Epithelial cell of esophagus (primary cell): ENCODE measurements around the gene STRA8.

ENCODE experiments used
- DNase-seq: peaks from one replicate; pipeline ENCODE4 v3.0.0; 2010; ENCODE audit warnings: low read depth
- H3K4me3 ChIP-seq: 2 replicates; pipeline ENCODE4 v1.5.1; 2011; ENCODE audit warnings: mild to moderate bottlenecking, low read length, control low read depth
- TF ChIP-seq, protein P1 (sequence below): IDR thresholded peaks from 2 replicates; pipeline ENCODE4 v1.5.1; 2011; ENCODE audit warnings: low read depth, mild to moderate bottlenecking, low read length, control low read depth, inconsistent platforms; ENCODE audit not compliant: insufficient read depth; ENCODE audit errors: missing control alignments

Gene STRA8

DNA sequence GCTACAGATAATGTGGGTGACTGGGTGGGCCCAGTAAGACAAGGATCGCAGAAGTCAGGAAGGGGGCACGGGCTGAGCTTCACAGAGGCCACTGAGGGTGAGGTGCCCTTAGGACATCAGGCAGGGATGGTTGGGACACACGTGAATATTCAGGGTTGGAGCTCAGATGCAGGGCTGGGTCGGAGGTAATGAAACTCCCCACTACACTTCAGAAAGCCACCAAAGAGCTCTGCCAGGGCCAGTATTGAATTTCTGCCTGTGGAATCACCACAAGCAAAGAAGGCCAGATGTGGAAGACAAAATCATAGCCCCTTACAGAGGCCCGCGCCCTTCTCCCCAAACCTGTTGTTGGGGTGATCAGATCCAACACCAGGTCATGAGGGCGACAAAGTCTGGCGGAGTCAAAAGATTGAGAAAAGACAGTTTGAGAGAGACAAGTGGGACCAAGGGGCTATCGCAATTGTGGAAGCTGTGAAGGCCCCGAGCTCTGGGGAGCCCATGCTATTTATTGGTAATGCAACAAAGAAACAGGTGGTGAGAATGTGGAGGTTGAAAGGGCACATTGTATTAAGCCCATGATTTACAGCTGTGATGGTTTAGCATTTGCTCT, 42.4 kb downstream of the STRA8 start:
- no peak for DNase-seq
- H3K4me3 ChIP-seq = no peak overlapping the region
- TF ChIP-seq, protein P1, sequence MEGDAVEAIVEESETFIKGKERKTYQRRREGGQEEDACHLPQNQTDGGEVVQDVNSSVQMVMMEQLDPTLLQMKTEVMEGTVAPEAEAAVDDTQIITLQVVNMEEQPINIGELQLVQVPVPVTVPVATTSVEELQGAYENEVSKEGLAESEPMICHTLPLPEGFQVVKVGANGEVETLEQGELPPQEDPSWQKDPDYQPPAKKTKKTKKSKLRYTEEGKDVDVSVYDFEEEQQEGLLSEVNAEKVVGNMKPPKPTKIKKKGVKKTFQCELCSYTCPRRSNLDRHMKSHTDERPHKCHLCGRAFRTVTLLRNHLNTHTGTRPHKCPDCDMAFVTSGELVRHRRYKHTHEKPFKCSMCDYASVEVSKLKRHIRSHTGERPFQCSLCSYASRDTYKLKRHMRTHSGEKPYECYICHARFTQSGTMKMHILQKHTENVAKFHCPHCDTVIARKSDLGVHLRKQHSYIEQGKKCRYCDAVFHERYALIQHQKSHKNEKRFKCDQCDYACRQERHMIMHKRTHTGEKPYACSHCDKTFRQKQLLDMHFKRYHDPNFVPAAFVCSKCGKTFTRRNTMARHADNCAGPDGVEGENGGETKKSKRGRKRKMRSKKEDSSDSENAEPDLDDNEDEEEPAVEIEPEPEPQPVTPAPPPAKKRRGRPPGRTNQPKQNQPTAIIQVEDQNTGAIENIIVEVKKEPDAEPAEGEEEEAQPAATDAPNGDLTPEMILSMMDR = no peak

DNA sequence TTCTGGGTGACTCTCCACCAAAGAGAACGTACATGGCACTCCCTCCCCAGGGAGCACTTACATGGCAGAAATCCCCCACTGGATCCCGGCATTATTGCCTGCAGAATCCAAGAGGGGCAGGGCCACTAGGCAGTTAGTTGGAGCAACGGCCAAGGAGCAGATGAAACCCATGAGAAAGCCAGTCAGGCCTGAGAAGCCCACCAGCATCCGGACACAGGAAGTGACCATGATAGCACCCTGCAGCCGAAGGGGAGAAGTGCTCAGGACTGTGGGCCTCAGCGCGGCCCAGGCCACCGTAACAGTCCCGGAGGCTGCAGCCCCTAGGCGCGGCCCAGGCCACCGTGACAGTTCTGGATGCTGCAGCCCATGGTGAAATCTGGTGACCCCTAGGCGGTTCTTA, 43.5 kb downstream of the STRA8 start:
- DNase-seq = no peak
- H3K4me3 ChIP-seq = no peak overlapping the region

DNA sequence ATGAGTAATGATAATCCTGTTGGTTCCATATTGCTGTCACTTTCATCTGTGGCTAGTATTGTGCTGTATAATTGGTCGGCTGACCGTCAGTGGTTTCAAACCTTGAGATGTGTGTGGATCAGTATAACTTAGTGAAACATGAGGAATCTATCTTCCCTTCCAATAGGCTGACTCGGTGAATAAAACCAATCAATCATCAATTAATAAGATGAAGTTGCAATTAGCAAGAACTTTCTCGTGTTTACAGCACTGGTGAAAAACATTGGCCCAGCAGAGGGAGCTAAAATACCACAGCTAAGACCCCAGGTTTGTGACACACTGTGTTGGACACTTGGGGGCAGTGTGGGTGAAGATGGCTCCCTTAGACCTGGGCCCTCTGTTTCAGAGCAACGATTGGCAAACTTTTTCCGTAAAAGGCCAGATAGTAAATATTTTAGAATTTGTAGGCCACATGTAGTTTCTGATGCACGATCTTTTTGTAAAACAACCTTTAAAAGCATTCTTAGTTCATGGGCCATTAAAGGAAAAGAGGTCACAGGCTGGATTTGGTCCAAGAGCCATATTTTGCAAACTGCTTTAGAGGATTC, 47.8 kb downstream of the STRA8 start:
- no peak overlapping the region for H3K4me3 ChIP-seq
- peak; percentile 92 for DNase-seq
- TF ChIP-seq, protein P1 = peak; percentile 97

More for the DNA sequence above, 43.5 kb downstream of the STRA8 start:
- TF ChIP-seq, protein P1 = no peak

DNA sequence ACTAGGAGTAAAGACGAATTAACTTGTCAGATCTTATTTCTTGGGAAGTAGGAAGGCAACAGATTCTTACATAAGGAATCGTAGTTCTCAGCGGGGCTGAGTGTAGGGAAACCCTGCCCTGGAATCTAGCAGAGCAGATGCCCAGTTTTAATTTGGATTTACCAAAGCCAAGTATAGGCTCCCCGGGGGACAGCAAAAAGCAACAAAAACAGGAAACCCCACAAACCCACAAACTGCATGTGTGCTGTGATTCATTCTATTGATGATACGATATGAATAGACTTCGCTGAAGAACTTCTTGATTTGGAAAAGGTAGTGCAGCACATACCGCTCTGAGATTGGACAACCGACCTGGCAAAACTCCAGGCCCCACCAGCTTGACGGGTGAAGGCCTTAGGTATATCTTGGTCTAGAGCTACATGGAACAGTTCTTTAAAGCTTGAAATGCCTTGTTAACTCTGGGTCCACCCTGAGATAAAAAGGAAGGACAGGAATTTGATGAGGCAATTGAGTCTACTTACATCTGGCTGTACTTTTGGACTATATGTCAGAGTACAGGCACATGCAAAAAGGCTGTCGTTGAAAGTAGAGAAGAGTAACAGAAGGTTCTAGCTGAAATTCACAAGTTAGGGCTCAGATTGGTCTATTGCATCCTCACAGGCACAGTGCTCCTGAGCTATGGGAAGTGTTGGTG, 49.1 kb downstream of the STRA8 start:
- H3K4me3 ChIP-seq = no peak overlapping the region
- peak; percentile 24 for DNase-seq
- TF ChIP-seq, protein P1 = no peak

DNA sequence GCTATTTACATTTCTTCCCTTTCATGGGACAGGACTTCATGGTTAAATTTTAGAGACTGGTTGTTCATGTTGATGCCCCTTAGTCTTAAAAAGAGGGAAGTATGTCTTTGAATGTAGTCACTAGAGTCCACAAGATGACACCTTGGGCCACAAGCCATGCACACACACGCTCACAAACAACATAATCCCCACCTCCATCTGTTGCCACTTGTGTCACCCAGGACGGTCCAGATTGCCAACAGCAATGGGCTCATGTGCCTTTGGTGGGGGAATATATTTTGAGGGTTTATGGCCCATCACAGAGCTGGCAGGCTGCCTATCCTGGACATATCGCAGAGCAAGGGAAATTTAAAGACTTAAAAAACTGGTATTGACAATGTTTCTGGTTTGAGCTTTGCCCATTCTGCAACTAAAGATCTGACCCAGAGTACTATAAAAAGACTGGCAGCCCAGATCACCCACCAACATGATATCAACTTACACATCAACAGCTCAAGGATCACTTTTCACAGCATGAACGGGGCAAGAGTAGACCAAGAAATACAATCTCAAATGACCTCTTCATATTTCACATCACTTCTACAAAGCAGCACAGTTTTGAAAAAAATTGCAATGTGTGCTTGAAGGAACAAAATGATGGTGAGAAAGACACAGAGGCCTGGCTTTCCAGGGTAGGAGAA, 50.5 kb downstream of the STRA8 start:
- TF ChIP-seq, protein P1 = no peak
- no peak for DNase-seq
- H3K4me3 ChIP-seq = no peak overlapping the region

DNA sequence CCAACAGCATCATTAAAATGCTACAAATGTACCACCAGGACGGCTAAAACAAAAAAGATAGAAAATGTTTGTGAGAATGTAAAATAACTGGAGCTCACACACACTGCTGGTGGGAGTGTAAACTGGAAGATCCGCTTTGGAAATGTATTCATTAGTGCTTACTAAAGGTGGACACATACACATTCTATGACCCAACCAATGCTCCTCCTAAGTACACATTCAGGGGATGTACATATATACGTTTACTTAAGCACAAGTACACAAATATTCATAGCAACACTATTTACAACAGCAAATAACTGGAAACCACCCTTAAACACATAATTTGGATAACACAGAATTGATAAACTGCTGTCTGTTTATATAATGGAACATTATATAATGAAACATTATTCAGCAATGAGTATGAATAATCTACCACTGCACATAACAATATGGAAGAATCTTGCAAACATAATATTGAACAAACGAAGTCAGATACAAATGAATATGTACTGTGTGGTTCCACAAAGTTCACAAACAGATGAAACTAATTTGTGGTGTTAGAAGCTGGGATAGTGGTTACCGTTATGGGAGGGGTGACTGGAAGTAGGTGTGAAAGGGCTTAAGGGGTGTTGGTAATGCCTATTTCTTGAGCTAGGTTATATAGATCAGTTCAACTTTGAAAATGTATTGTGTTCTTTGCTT, 52.1 kb downstream of the STRA8 start:
- TF ChIP-seq, protein P1 = no peak
- DNase-seq = peak; percentile 49
- no peak overlapping the region for H3K4me3 ChIP-seq
